Coronary artery (tissue), 2 donors: ENCODE data around the gene GRIN1.

ENCODE experiments used
- DNase-seq: peaks from one replicate; pipeline ENCODE4 v3.0.0-alpha.2; 2017; ENCODE audit warnings: low spot score
- H3K27ac ChIP-seq, 2 donors: fragments of 200-600 bp; sonication (generic); one replicate each; pipeline ENCODE4 v1.5.1; 2016 to 2019
- H3K4me3 ChIP-seq: fragments of 200-600 bp; sonication (generic); 2 replicates; pipeline ENCODE4 v1.5.1; 2016; ENCODE audit warnings: mild to moderate bottlenecking, moderate library complexity
- CTCF ChIP-seq: fragments of 200-600 bp; sonication (generic); IDR thresholded peaks from one replicate; pipeline ENCODE4 v1.5.1; 2019; ENCODE audit warnings: antibody characterized with exemption

Gene GRIN1

GRCh38 chr9:137181680-137182079 lies 42.7 kb downstream of the GRIN1 start:
- Histone ChIP-seq H3K4me3 (no peak overlapping the region), H3K27ac (no peak overlapping the region)
- TF ChIP-seq CTCF: no peak
- no peak for DNase-seq

GRCh38 chr9:137182836-137183235 lies 43.9 kb downstream of the GRIN1 start:
- H3K4me3 ChIP-seq: no peak overlapping the region
- no peak for TF ChIP-seq CTCF
- no peak for DNase-seq
- H3K27ac ChIP-seq: no peak overlapping the region

GRCh38 chr9:137183980-137184595 lies 45.1 kb downstream of the GRIN1 start:
- no peak for DNase-seq
- Histone ChIP-seq H3K27ac (no peak overlapping the region), H3K4me3 (no peak overlapping the region)
- no peak for TF ChIP-seq CTCF

GRCh38 chr9:137184881-137185660 lies 46.1 kb downstream of the GRIN1 start:
- TF ChIP-seq CTCF: no peak
- no peak overlapping the region for H3K4me3 ChIP-seq
- DNase-seq: no peak
- H3K27ac ChIP-seq: no peak overlapping the region

GRCh38 chr9:137185921-137186320 lies 47.0 kb downstream of the GRIN1 start:
- no peak overlapping the region for H3K4me3 ChIP-seq
- DNase-seq: no peak
- TF ChIP-seq CTCF: no peak
- H3K27ac ChIP-seq: no peak overlapping the region

GRCh38 chr9:137186385-137186784 lies 47.4 kb downstream of the GRIN1 start:
- Histone ChIP-seq H3K4me3 (peak overlapping the region; percentile 93), H3K27ac (no peak overlapping the region)
- no peak for DNase-seq
- TF ChIP-seq CTCF: no peak

- H3K27ac ChIP-seq: no peak overlapping the region
- no peak for DNase-seq
- H3K4me3 ChIP-seq: peak overlapping the region; percentile 93
- TF ChIP-seq CTCF: no peak
Measured at GRCh38 chr9:137187386-137187785, 48.4 kb downstream of the GRIN1 start.
